Peyer's patch (tissue), 4 donors: ENCODE measurements around the gene PPA2. TPM values are rescaled to one million over a fixed set of nuclear protein-coding genes. Genes with fewer than 3 reads are reported as not detected.

ENCODE experiments used
- DNase-seq, 3 donors: peaks; one replicate each; pipeline ENCODE4 v3.0.0-alpha.2; 2017 to 2019
- H3K27ac ChIP-seq, 4 donors: fragments of 200-600 bp; sonication (generic); one replicate each; pipeline ENCODE4 v1.5.1; 2016 to 2019
- H3K27me3 ChIP-seq, 2 donors: fragments of 200-600 bp; sonication (generic); one replicate each; pipeline ENCODE4 v1.5.1; 2019
- H3K36me3 ChIP-seq, 3 donors: fragments of 200-600 bp; sonication (generic); one replicate each; pipeline ENCODE4 v1.5.1; 2016 to 2019
- H3K4me1 ChIP-seq, 4 donors: fragments of 200-600 bp; sonication (generic); one replicate each; pipeline ENCODE4 v1.5.1; 2016 to 2019
- H3K4me3 ChIP-seq, 4 donors: fragments of 200-600 bp; sonication (generic); 1 replicate in 3 of 4; 2 replicates in 1 of 4; pipeline ENCODE4 v1.5.1; 2016 to 2019; ENCODE audit warnings: mild to moderate bottlenecking in 1 of 4
- H3K9me3 ChIP-seq, 4 donors: fragments of 200-600 bp; sonication (generic); one replicate each; pipeline ENCODE4 v1.5.1; 2016 to 2019; ENCODE audit warnings: mild to moderate bottlenecking in 1 of 4
- POLR2A ChIP-seq, 2 donors: fragments of 450-650 bp; IDR thresholded peaks; one replicate each; pipeline ENCODE4 v1.5.1; 2017; ENCODE audit warnings: antibody characterized with exemption in 2 of 2, mild to moderate bottlenecking in 2 of 2, moderate library complexity in 2 of 2
- total RNA-seq, 4 donors: library from RNA; depleted of rRNA; stranded (reverse); fragments of >200 nt; gene quantifications; one replicate each; pipeline ENCODE4 v1.1.0, GENCODE V29; 2016
- TF ChIP-seq, protein P1 (sequence below), 6 experiments: fragments of 450-650 bp in 4 of 6; fragments of 200-600 bp in 2 of 6; sonication (generic) in 1 of 6; IDR thresholded peaks; one replicate each; pipeline ENCODE4 v1.5.1; 2017 to 2019; ENCODE audit warnings: antibody characterized with exemption in 6 of 6, mild to moderate bottlenecking in 3 of 6, moderate library complexity in 1 of 6

The PPA2 gene
- total RNA-seq, 4 donors from 2014 or later = 58.4 to 140 (median 104) TPM

- no peak for TF ChIP-seq POLR2A (IDR thresholded peaks at IDR 0.05)
- TF ChIP-seq, protein P1, sequence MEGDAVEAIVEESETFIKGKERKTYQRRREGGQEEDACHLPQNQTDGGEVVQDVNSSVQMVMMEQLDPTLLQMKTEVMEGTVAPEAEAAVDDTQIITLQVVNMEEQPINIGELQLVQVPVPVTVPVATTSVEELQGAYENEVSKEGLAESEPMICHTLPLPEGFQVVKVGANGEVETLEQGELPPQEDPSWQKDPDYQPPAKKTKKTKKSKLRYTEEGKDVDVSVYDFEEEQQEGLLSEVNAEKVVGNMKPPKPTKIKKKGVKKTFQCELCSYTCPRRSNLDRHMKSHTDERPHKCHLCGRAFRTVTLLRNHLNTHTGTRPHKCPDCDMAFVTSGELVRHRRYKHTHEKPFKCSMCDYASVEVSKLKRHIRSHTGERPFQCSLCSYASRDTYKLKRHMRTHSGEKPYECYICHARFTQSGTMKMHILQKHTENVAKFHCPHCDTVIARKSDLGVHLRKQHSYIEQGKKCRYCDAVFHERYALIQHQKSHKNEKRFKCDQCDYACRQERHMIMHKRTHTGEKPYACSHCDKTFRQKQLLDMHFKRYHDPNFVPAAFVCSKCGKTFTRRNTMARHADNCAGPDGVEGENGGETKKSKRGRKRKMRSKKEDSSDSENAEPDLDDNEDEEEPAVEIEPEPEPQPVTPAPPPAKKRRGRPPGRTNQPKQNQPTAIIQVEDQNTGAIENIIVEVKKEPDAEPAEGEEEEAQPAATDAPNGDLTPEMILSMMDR (IDR thresholded peaks at IDR 0.05) = no peak
- H3K9me3 ChIP-seq = no peaks in the 10 kb centered on the region
Observed at GRCh38 chr4:105458001-105458400, 15.9 kb downstream of the PPA2 start.

DNA sequence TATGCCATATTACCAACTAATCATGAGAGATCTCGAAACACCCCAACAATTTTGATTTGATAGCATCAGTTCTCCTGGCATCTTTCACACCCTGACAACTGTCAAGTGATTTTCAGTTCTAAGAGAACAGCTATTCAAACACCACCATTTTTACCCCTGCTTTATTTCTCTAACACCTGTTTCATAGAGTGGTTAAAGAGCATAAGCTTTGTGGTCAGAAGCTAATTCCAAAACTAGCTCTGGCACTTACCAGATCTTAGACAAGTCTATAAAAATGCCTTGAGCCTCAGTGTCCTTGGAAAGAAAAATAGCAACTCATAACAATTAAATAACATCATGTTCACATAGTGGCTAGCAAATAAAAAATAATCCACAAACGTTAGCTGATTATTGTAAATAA, 17.9 kb downstream of the PPA2 start:
- H3K4me3 ChIP-seq = no peak overlapping the region
- H3K9me3 ChIP-seq = no peaks in the 10 kb centered on the region
- no peak overlapping the region for H3K27ac ChIP-seq
- no peak for DNase-seq
- peaks cover 0 to 6% (median 0%) of the 10 kb centered on the region in 3 donors for H3K36me3 ChIP-seq
- TF ChIP-seq POLR2A (IDR thresholded peaks at IDR 0.05) = no peak
- TF ChIP-seq, protein P1 (IDR thresholded peaks at IDR 0.05) = no peak
- H3K27me3 ChIP-seq = no peaks in the 10 kb centered on the region
- no peaks in the 10 kb centered on the region for H3K4me1 ChIP-seq

More at GRCh38 chr4:105458001-105458400, 15.9 kb downstream of the PPA2 start:
- Histone ChIP-seq H3K36me3 (peaks cover 0 to 6% (median 0%) of the 10 kb centered on the region in 3 donors), H3K4me3 (no peak overlapping the region), H3K4me1 (no peaks in the 10 kb centered on the region), H3K27ac (no peak overlapping the region), H3K27me3 (no peaks in the 10 kb centered on the region)
- no peak for DNase-seq

DNA sequence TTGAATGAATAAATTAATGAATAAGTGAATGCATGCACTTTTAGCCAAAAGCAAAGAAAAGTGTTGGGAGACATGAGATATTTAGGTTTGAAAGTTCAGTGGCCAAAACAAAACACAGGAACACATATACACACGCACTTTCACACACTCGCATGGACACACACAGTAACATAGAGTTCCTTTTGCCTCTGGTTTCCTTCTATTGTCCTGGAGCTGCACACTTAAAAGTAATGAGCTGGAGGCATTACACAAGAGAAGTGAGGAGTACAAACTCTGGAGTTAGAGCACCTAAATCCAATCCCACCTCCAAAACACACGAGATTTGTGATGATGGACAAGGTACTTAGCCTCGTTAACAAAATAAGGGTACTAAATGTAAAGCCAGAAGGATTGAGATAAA, 18.7 kb downstream of the PPA2 start:
- H3K27me3 ChIP-seq = no peaks in the 10 kb centered on the region
- H3K9me3 ChIP-seq = no peaks in the 10 kb centered on the region
- H3K4me1 ChIP-seq = no peaks in the 10 kb centered on the region
- H3K36me3 ChIP-seq = peaks cover 0 to 6% (median 0%) of the 10 kb centered on the region in 3 donors
- DNase-seq = no peak
- no peak overlapping the region for H3K4me3 ChIP-seq
- no peak overlapping the region for H3K27ac ChIP-seq
- TF ChIP-seq, protein P1 (IDR thresholded peaks at IDR 0.05) = no peak
- no peak for TF ChIP-seq POLR2A (IDR thresholded peaks at IDR 0.05)

- no peak for DNase-seq
- H3K4me3 ChIP-seq = no peak overlapping the region
- H3K27me3 ChIP-seq = no peaks in the 10 kb centered on the region
- no peaks in the 10 kb centered on the region for H3K9me3 ChIP-seq
- H3K36me3 ChIP-seq = peaks cover 0 to 10% (median 0%) of the 10 kb centered on the region in 3 donors
- TF ChIP-seq, protein P1 (IDR thresholded peaks at IDR 0.05) = no peak
- no peak for TF ChIP-seq POLR2A (IDR thresholded peaks at IDR 0.05)
- H3K27ac ChIP-seq = no peak overlapping the region
- H3K4me1 ChIP-seq = no peaks in the 10 kb centered on the region
Observed at GRCh38 chr4:105453550-105454205, 20.2 kb downstream of the PPA2 start.

- Histone ChIP-seq H3K36me3 (peaks cover 0 to 18% (median 0%) of the 10 kb centered on the region in 3 donors), H3K9me3 (no peaks in the 10 kb centered on the region), H3K27ac (no peak overlapping the region), H3K27me3 (no peaks in the 10 kb centered on the region), H3K4me3 (no peak overlapping the region), H3K4me1 (no peaks in the 10 kb centered on the region)
- DNase-seq = no peak
- no peak for TF ChIP-seq POLR2A (IDR thresholded peaks at IDR 0.05)
- TF ChIP-seq, protein P1 (IDR thresholded peaks at IDR 0.05) = no peak
Observed at GRCh38 chr4:105451346-105451745, 22.5 kb downstream of the PPA2 start.
